HG03159 (cell line): ENCODE data around the gene CLEC20A.

Experiments used
- ATAC-seq: cut with Tn5 transposase; IDR thresholded peaks from one replicate; pipeline ENCODE4 v1.9.1; 2021; ENCODE audit warnings: mild to moderate bottlenecking, moderate library complexity; ENCODE audit not compliant: unreplicated experiment

The CLEC20A gene

GRCh38 chr1:178477841-178478240 lies 18.9 kb downstream of the CLEC20A start:
- no peak for ATAC-seq

GRCh38 chr1:178477373-178477772 lies 19.4 kb downstream of the CLEC20A start:
- no peak for ATAC-seq

GRCh38 chr1:178472531-178472930 lies 24.2 kb downstream of the CLEC20A start:
- ATAC-seq = no peak

- no peak for ATAC-seq
These were observed 26.3 kb downstream of the CLEC20A start for GRCh38 chr1:178470411-178470960.

- no peak for ATAC-seq
These were observed 28.9 kb downstream of the CLEC20A start for GRCh38 chr1:178467837-178468236.

GRCh38 chr1:178465011-178465410 lies 31.8 kb downstream of the CLEC20A start:
- no peak for ATAC-seq

GRCh38 chr1:178464566-178464965 lies 32.2 kb downstream of the CLEC20A start:
- ATAC-seq = no peak

- ATAC-seq = no peak
These were observed 32.6 kb downstream of the CLEC20A start for GRCh38 chr1:178464141-178464540.

- ATAC-seq = no peak
These were observed 35.1 kb downstream of the CLEC20A start for GRCh38 chr1:178461701-178462100.

GRCh38 chr1:178461104-178461503 lies 35.7 kb downstream of the CLEC20A start:
- ATAC-seq = no peak

- no peak for ATAC-seq
These were observed 38.6 kb downstream of the CLEC20A start for GRCh38 chr1:178458203-178458602.

GRCh38 chr1:178457651-178458050 lies 39.1 kb downstream of the CLEC20A start:
- no peak for ATAC-seq

GRCh38 chr1:178456472-178456871 lies 40.3 kb downstream of the CLEC20A start:
- ATAC-seq = no peak

- ATAC-seq = no peak
These were observed 44.8 kb downstream of the CLEC20A start for GRCh38 chr1:178452013-178452412.

GRCh38 chr1:178451529-178451928 lies 45.2 kb downstream of the CLEC20A start:
- no peak for ATAC-seq

GRCh38 chr1:178450871-178451270 lies 45.9 kb downstream of the CLEC20A start:
- no peak for ATAC-seq

GRCh38 chr1:178442925-178443324 lies 53.8 kb downstream of the CLEC20A start:
- ATAC-seq = no peak

GRCh38 chr1:178438432-178438831 lies 58.3 kb downstream of the CLEC20A start:
- no peak for ATAC-seq

- no peak for ATAC-seq
These were observed 59.9 kb downstream of the CLEC20A start for GRCh38 chr1:178436899-178437298.

- no peak for ATAC-seq
These were observed 61.8 kb downstream of the CLEC20A start for GRCh38 chr1:178434899-178435435.

GRCh38 chr1:178434360-178434759 lies 62.4 kb downstream of the CLEC20A start:
- no peak for ATAC-seq
